Stimulated activated CD8-positive, alpha-beta memory T cell treated with anti-CD3 and anti-CD28 coated beads, Interleukin-12 subunit alpha, Interleukin-12 subunit beta, amount 100 ng/mL, for 1 hour (primary cell): ENCODE measurements around the gene ELL2.

Experiments
- DNase-seq: peaks from one replicate; pipeline ENCODE4 v3.0.0-alpha.2; 2020; ENCODE audit warnings: low read depth

The ELL2 gene

GRCh38 chr5:95956021-95956899 is 5.4 kb downstream of the ELL2 start:
- DNase-seq, result no peak

GRCh38 chr5:95954716-95955115 is 6.9 kb downstream of the ELL2 start:
- DNase-seq, result no peak

DNA sequence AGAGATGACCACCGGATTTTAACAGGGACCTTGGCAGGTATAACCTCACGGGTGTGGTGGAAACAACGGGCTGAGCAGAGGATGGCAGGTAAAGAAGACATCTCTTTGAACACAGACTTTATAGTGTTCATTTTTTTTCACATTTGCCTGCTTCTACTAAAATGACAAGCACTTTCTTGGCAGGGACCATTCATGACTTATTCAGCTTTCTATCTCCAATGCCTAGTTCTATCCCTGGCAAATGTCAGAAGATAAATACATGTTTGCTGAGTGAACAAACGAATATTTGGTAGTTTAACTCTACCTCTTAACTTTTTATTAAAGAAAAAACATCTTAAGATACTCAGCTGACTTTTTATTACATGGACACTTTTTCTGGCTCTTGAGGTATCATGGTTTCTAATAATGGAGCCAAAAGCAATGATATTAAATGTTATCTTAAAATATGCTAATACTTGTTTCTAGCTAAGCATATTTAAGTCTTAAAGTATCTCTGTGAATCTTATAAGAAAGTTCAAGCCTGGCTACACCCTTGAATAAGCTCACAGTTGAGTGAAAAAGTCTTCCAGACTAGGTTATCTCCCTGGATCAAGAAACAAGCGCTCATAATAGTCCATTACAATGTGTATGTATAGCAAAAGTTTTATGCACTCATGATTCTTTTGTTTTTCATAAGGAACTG is 8.5 kb downstream of the ELL2 start:
- DNase-seq, result no peak

GRCh38 chr5:95951916-95952315 is 9.7 kb downstream of the ELL2 start:
- DNase-seq, result no peak

DNA sequence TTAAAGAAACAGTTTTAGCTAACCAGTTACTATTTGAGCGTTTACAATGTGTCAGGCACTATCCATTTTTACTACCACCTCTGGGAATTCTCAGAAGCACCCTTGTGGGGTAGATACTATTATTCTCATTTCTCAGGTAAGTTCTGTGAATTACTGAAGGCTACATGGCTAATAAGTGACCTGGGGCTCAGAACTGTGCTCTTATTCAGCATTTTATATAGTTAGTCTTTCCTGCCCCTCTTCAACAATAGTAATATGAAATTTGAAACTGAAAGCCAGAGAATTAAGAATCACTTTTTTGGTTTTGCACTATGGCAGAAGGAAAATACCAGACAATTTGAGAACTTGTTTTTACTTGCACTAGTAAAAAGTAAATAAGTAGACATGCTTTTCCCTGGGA is 11.8 kb downstream of the ELL2 start:
- DNase-seq, result no peak

DNA sequence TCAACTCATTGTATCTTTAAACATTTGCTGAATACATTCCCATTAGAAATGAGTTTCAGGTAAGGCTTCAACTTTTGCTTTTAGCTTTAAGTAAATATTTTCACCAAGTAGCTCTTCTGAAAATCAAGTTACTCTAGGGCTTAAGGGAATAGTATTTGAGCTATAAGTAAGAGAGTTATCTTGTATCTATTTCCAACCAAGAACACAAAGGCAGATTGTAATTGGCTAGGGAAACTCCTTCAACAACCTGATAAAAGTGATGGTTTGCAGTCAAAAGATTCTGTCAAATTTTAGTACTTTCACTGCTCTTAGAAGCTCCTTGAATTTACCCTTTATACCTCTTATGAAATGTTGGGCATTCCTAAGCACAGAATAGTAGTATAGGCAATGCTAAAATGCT is 13.0 kb downstream of the ELL2 start:
- no peak for DNase-seq

- DNase-seq, result no peak
These were observed 15.2 kb downstream of the ELL2 start for GRCh38 chr5:95946451-95946850.

GRCh38 chr5:95942968-95943367 is 18.7 kb downstream of the ELL2 start:
- no peak for DNase-seq

DNA sequence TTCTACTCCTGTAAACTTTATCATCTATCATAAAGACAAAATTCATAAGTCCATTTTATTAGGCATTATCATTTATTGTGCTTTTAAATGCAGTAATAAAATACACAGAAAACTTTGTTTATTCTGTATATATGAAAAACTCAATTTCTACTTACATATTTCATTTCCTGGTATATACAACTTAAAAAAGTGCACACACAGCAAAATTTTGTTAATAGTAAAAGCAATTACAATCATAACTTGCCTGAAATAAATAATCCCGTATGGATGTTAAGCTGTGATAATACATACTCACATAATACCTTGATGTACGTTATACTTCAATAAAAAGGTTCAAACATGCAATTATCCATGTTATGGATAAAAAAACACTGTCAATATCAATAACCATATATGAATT is 19.2 kb downstream of the ELL2 start:
- no peak for DNase-seq

DNA sequence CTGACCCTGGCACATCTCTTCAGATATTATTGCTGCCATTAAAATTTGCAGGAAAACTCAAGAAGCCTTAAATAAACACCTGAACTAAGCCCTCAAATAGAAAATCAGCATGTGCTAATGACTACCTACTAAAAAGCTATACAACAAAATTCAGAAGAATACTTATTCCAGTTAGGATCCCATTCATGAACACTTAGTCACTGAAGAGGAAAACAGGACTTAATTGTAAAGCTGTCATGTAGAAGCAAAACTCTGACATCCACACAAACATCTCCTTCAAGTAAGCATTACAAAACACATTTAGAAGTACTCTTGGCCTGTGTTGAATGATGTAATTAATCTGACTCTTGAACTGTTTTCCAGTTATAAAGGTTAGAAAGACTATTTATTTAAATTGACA is 19.9 kb downstream of the ELL2 start:
- DNase-seq, result no peak

GRCh38 chr5:95940758-95941682 is 20.6 kb downstream of the ELL2 start:
- no peak for DNase-seq

DNA sequence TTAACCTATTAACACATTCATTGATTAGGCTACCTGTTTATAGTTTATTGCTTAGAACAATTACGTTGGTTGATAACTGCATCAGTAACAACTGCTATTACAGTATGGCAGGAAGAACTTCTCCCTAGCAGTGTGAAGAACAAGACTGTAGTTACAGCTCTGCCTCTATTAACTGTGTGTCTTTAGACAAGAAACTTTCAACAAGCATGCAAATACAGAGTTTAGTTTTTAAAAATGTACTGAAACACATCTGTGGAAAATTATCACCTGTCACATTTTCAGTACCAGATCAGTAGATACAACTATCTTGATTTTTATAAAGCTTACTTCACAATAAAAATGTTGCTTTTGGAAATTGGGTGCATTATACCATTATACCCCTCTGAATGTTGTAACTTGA is 22.2 kb downstream of the ELL2 start:
- no peak for DNase-seq

DNA sequence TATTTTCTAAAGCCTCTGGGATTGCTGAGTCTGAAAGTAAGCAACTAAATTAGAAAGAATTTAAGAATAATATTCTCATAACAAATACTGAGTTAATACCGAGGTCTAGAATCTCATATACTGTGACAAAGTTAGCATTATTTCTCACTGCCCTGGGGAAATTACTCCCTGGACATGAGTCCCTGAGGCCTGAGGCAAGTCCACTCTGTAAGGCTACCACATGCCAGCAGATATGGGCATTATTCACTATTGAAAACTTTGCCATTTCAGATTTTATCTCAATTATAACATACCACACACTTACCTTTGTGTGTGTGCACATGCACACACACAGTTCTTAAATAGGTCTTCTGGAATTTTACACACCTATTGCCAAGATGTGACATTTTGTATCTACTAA is 22.9 kb downstream of the ELL2 start:
- no peak for DNase-seq

GRCh38 chr5:95938347-95938746 is 23.3 kb downstream of the ELL2 start:
- no peak for DNase-seq

DNA sequence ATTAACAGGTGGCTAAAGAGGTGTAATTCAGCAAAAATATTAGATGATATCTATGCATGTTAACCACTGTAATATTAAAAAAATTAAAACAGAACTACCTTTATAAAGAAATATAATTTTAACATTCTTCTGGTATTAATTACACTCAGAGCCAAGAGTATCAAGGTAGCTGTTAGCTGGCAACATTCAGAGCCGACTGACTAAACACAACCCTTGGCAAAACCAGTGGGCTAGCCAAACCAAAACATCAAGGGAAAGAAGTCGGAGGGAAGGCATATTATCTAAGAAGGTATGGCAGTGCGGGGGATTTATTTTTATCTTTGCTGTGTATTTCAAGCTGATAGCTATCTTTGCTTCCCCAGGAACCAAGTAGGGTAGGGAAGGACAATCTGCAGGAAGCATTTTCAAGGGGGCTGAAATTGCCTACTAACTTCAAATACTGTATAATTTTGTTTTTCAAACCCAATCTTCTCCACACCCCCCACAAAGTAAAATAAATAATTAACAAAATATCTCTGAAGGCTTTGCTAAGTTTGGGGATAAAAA is 24.0 kb downstream of the ELL2 start:
- no peak for DNase-seq

DNA sequence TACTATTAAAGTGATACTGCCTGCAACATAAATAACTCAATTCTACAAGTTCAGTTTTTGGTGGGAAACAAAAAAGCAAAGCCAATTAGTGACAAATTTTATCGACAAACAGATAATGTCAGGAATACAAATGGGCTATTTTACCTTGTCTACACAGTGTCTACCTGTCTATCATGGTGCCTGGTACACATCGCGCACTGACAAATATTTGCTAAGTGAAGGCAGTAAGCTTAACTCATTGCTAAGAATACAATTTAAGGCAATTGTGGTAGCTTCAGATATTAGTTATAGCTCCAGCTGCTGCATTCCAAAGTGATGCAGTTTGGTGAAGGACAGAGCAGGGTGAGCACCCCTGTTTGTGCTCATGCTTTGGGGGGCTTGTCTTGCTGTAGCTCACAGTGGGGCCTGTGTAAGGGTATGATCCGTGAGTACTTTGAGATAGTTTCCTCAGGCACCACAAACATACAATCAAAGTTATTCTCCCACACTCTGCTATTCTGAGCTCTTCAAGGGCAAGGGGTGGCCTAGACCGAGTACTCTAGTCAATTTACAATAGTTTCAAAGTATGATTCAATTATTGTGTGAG is 24.7 kb downstream of the ELL2 start:
- no peak for DNase-seq

GRCh38 chr5:95935553-95936100 is 26.0 kb downstream of the ELL2 start:
- no peak for DNase-seq

DNA sequence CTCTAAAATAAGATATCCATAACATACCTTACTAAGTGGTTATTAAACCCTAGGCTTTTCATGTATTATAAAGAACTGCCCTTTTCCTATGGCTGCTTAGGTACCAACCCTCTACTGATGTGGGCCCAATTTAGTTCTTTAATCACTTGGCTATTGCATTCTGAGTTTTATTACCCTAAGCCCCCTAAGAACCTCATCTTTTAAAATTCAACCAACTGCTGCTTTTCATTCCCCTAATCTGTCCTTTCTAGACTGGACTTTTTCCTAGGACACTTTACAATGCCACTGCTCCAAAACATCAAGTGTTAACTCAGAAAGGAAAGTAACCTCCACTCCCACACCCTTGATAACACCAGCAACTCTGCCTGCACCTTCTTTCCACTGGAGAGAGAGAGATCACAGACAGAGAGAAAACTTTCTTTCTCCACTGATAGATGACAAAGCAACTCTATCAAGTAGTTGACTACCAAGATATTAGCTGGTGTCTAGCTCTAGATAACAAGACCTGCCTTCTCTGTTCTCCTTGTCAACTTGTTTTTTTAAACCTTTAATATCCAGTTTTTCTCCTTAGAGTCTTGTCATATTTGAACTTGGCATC is 27.3 kb downstream of the ELL2 start:
- DNase-seq, result no peak

DNA sequence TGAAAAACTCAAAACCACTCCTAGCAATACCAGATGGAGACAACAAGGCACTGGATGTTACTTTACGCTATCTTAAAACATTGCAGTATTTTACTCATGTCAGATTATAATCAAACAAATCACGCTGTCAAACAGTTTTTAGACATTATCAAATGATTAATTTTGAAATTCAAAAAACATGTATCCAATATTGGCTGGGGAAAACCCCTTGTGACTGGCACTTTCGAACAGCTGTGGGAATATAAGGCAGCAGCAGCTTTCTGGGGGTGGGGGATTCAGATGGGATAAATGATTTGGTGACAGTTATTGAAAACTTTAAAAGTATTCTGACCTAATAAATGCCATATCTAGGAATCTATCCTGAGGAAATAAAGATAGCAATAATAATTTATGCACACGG is 28.7 kb downstream of the ELL2 start:
- no peak for DNase-seq

GRCh38 chr5:95931079-95931833 is 30.4 kb downstream of the ELL2 start:
- DNase-seq, result no peak
